Peyer's patch (tissue), 4 donors: ENCODE results near the gene GDF7. TPM values are rescaled to one million over a fixed set of nuclear protein-coding genes. Genes with fewer than 3 reads are reported as not detected.

Source experiments
- DNase-seq, 3 donors: peaks; one replicate each; pipeline ENCODE4 v3.0.0-alpha.2; 2017 to 2019
- H3K27ac ChIP-seq, 4 donors: fragments of 200-600 bp; sonication (generic); one replicate each; pipeline ENCODE4 v1.5.1; 2016 to 2019
- H3K27me3 ChIP-seq, 2 donors: fragments of 200-600 bp; sonication (generic); one replicate each; pipeline ENCODE4 v1.5.1; 2019
- H3K36me3 ChIP-seq, 3 donors: fragments of 200-600 bp; sonication (generic); one replicate each; pipeline ENCODE4 v1.5.1; 2016 to 2019
- H3K4me1 ChIP-seq, 4 donors: fragments of 200-600 bp; sonication (generic); one replicate each; pipeline ENCODE4 v1.5.1; 2016 to 2019
- H3K4me3 ChIP-seq, 4 donors: fragments of 200-600 bp; sonication (generic); 1 replicate in 3 of 4; 2 replicates in 1 of 4; pipeline ENCODE4 v1.5.1; 2016 to 2019; ENCODE audit warnings: mild to moderate bottlenecking in 1 of 4
- H3K9me3 ChIP-seq, 4 donors: fragments of 200-600 bp; sonication (generic); one replicate each; pipeline ENCODE4 v1.5.1; 2016 to 2019; ENCODE audit warnings: mild to moderate bottlenecking in 1 of 4
- CTCF ChIP-seq, 6 experiments: fragments of 450-650 bp in 4 of 6; fragments of 200-600 bp in 2 of 6; sonication (generic) in 1 of 6; IDR thresholded peaks; one replicate each; pipeline ENCODE4 v1.5.1; 2017 to 2019; ENCODE audit warnings: antibody characterized with exemption in 6 of 6, mild to moderate bottlenecking in 3 of 6, moderate library complexity in 1 of 6
- POLR2A ChIP-seq, 2 donors: fragments of 450-650 bp; IDR thresholded peaks; one replicate each; pipeline ENCODE4 v1.5.1; 2017; ENCODE audit warnings: antibody characterized with exemption in 2 of 2, mild to moderate bottlenecking in 2 of 2, moderate library complexity in 2 of 2
- total RNA-seq, 4 donors: library from RNA; depleted of rRNA; stranded (reverse); fragments of >200 nt; gene quantifications; one replicate each; pipeline ENCODE4 v1.1.0, GENCODE V29; 2016

The GDF7 gene
- total RNA-seq, 4 donors from 2014 or later: 0.09 to 1.7 (median 0.38) TPM

- H3K27ac ChIP-seq: no peak overlapping the region
- peaks cover 0 to 36% (median 0%) of the 10 kb centered on the region in 4 donors for H3K4me1 ChIP-seq
- H3K9me3 ChIP-seq: no peaks in the 10 kb centered on the region
- H3K36me3 ChIP-seq: peaks cover 0 to 5% (median 0%) of the 10 kb centered on the region in 3 donors
- H3K27me3 ChIP-seq: no peaks in the 10 kb centered on the region
- no peak for DNase-seq
- H3K4me3 ChIP-seq: no peak overlapping the region
- TF ChIP-seq CTCF (IDR thresholded peaks at IDR 0.05) (no peak), POLR2A (IDR thresholded peaks at IDR 0.05) (no peak)
Measured at GRCh38 chr2:20630967-20631366, 36.0 kb upstream of the GDF7 start.

- Histone ChIP-seq H3K27ac (no peak overlapping the region), H3K27me3 (no peaks in the 10 kb centered on the region), H3K9me3 (no peaks in the 10 kb centered on the region), H3K4me3 (no peak overlapping the region), H3K36me3 (peaks cover 0 to 2% (median 0%) of the 10 kb centered on the region in 3 donors), H3K4me1 (peaks cover 0 to 35% (median 0%) of the 10 kb centered on the region in 4 donors)
- DNase-seq: no peak
- no peak for TF ChIP-seq POLR2A (IDR thresholded peaks at IDR 0.05)
- no peak for TF ChIP-seq CTCF (IDR thresholded peaks at IDR 0.05)
Measured at GRCh38 chr2:20631617-20632307, 35.2 kb upstream of the GDF7 start.

- Histone ChIP-seq H3K4me3 (no peak overlapping the region), H3K4me1 (peaks cover 0 to 29% (median 0%) of the 10 kb centered on the region in 4 donors), H3K36me3 (peaks cover 0 to 4% (median 0%) of the 10 kb centered on the region in 3 donors), H3K27ac (no peak overlapping the region), H3K27me3 (no peaks in the 10 kb centered on the region), H3K9me3 (no peaks in the 10 kb centered on the region)
- DNase-seq: no peak
- TF ChIP-seq POLR2A (IDR thresholded peaks at IDR 0.05) (no peak), CTCF (IDR thresholded peaks at IDR 0.05) (no peak)
Measured at GRCh38 chr2:20632446-20632990, 34.4 kb upstream of the GDF7 start.

GRCh38 chr2:20633001-20633400 is 33.9 kb upstream of the GDF7 start:
- TF ChIP-seq CTCF (IDR thresholded peaks at IDR 0.05) (no peak), POLR2A (IDR thresholded peaks at IDR 0.05) (no peak)
- Histone ChIP-seq H3K36me3 (peaks cover 0 to 7% (median 0%) of the 10 kb centered on the region in 3 donors), H3K27me3 (no peaks in the 10 kb centered on the region), H3K4me3 (no peak overlapping the region), H3K9me3 (no peaks in the 10 kb centered on the region), H3K4me1 (peaks cover 0 to 29% (median 0%) of the 10 kb centered on the region in 4 donors), H3K27ac (peak overlapping the region in 3 of 4 donors; percentile 27 to 80 (median 55))
- no peak for DNase-seq

- Histone ChIP-seq H3K9me3 (no peaks in the 10 kb centered on the region), H3K36me3 (peaks cover 0 to 14% (median 0%) of the 10 kb centered on the region in 3 donors), H3K4me1 (peaks cover 0 to 29% (median 0%) of the 10 kb centered on the region in 4 donors), H3K4me3 (no peak overlapping the region), H3K27ac (peak overlapping the region; percentile 27 to 80 (median 48)), H3K27me3 (no peaks in the 10 kb centered on the region)
- DNase-seq: peak in 2 of 3 donors; percentile 78 to 82
- TF ChIP-seq POLR2A (IDR thresholded peaks at IDR 0.05): no peak
- peak in 3 of 6 experiments; percentile 34 to 41 (median 36) for TF ChIP-seq CTCF (IDR thresholded peaks at IDR 0.05)
Measured at GRCh38 chr2:20633794-20634506, 33.0 kb upstream of the GDF7 start.
